Rectal smooth muscle tissue (tissue), 1 donor: Measurements from ENCODE around the gene CRIM1.

ENCODE experiments used
- H3K27ac ChIP-seq: one replicate; pipeline ENCODE4 v1.7.0; 2013; ENCODE audit warnings: low read depth, low read length, inconsistent platforms
- H3K27me3 ChIP-seq: one replicate; pipeline ENCODE4 v1.7.0; 2013; ENCODE audit warnings: low read length; ENCODE audit not compliant: control insufficient read depth, insufficient read depth
- H3K36me3 ChIP-seq: one replicate; pipeline ENCODE4 v1.7.0; 2013; ENCODE audit warnings: low read length; ENCODE audit not compliant: control insufficient read depth, insufficient read depth
- H3K4me1 ChIP-seq: one replicate; pipeline ENCODE4 v1.7.0; 2013; ENCODE audit warnings: low read length; ENCODE audit not compliant: control insufficient read depth, insufficient read depth
- H3K4me3 ChIP-seq: one replicate; pipeline ENCODE4 v1.7.0; 2013; ENCODE audit warnings: low read length
- H3K9ac ChIP-seq: one replicate; pipeline ENCODE4 v1.7.0; 2013; ENCODE audit warnings: low read length

Gene CRIM1

GRCh38 chr2:36380624-36381481, 25.3 kb downstream of the CRIM1 start:
- Histone ChIP-seq H3K36me3 (no peaks in the 10 kb centered on the region), H3K4me1 (peaks cover 9% of the 10 kb centered on the region)

GRCh38 chr2:36381993-36382392, 26.4 kb downstream of the CRIM1 start:
- H3K27ac ChIP-seq, result no peak overlapping the region
- no peak overlapping the region for H3K9ac ChIP-seq
- H3K27me3 ChIP-seq, result no peaks in the 10 kb centered on the region
- H3K4me3 ChIP-seq, result no peak overlapping the region
- H3K4me1 ChIP-seq, result peaks cover 2% of the 10 kb centered on the region
- no peaks in the 10 kb centered on the region for H3K36me3 ChIP-seq

More at GRCh38 chr2:36380624-36381481, 25.3 kb downstream of the CRIM1 start:
- H3K9ac ChIP-seq, result no peak overlapping the region
- H3K4me3 ChIP-seq, result no peak overlapping the region
- no peaks in the 10 kb centered on the region for H3K27me3 ChIP-seq
- no peak overlapping the region for H3K27ac ChIP-seq

- no peak overlapping the region for H3K9ac ChIP-seq
- no peaks in the 10 kb centered on the region for H3K27me3 ChIP-seq
- H3K4me1 ChIP-seq, result no peaks in the 10 kb centered on the region
- H3K27ac ChIP-seq, result no peak overlapping the region
- H3K4me3 ChIP-seq, result no peak overlapping the region
- H3K36me3 ChIP-seq, result no peaks in the 10 kb centered on the region
Observed at GRCh38 chr2:36382472-36382871, 26.9 kb downstream of the CRIM1 start.

GRCh38 chr2:36383726-36384125, 28.1 kb downstream of the CRIM1 start:
- no peaks in the 10 kb centered on the region for H3K36me3 ChIP-seq
- peaks cover 4% of the 10 kb centered on the region for H3K4me1 ChIP-seq
- no peak overlapping the region for H3K4me3 ChIP-seq
- H3K27ac ChIP-seq, result no peak overlapping the region
- no peaks in the 10 kb centered on the region for H3K27me3 ChIP-seq
- no peak overlapping the region for H3K9ac ChIP-seq

GRCh38 chr2:36384454-36384853, 28.9 kb downstream of the CRIM1 start:
- no peak overlapping the region for H3K9ac ChIP-seq
- no peak overlapping the region for H3K4me3 ChIP-seq
- no peaks in the 10 kb centered on the region for H3K36me3 ChIP-seq
- H3K27me3 ChIP-seq, result no peaks in the 10 kb centered on the region
- no peak overlapping the region for H3K27ac ChIP-seq
- peaks cover 4% of the 10 kb centered on the region for H3K4me1 ChIP-seq

GRCh38 chr2:36385603-36386002, 30.0 kb downstream of the CRIM1 start:
- H3K27ac ChIP-seq, result no peak overlapping the region
- H3K9ac ChIP-seq, result no peak overlapping the region
- no peak overlapping the region for H3K4me3 ChIP-seq
- H3K4me1 ChIP-seq, result peaks cover 4% of the 10 kb centered on the region
- no peaks in the 10 kb centered on the region for H3K27me3 ChIP-seq
- H3K36me3 ChIP-seq, result no peaks in the 10 kb centered on the region

- no peak overlapping the region for H3K27ac ChIP-seq
- no peak overlapping the region for H3K4me3 ChIP-seq
- no peak overlapping the region for H3K9ac ChIP-seq
- peaks cover 4% of the 10 kb centered on the region for H3K4me1 ChIP-seq
- H3K36me3 ChIP-seq, result no peaks in the 10 kb centered on the region
- H3K27me3 ChIP-seq, result no peaks in the 10 kb centered on the region
Observed at GRCh38 chr2:36387258-36387916, 31.8 kb downstream of the CRIM1 start.

- Histone ChIP-seq H3K36me3 (no peaks in the 10 kb centered on the region), H3K4me3 (no peak overlapping the region), H3K9ac (no peak overlapping the region), H3K4me1 (peaks cover 4% of the 10 kb centered on the region), H3K27ac (peak overlapping the region; percentile 38), H3K27me3 (no peaks in the 10 kb centered on the region)
Observed at GRCh38 chr2:36388472-36388871, 32.9 kb downstream of the CRIM1 start.

- Histone ChIP-seq H3K27me3 (no peaks in the 10 kb centered on the region), H3K9ac (no peak overlapping the region), H3K27ac (peak overlapping the region; percentile 38), H3K36me3 (no peaks in the 10 kb centered on the region), H3K4me3 (no peak overlapping the region), H3K4me1 (peaks cover 4% of the 10 kb centered on the region)
Observed at GRCh38 chr2:36389091-36389564, 33.5 kb downstream of the CRIM1 start.

GRCh38 chr2:36389577-36389976, 34.0 kb downstream of the CRIM1 start:
- Histone ChIP-seq H3K27ac (peak overlapping the region; percentile 38), H3K4me1 (peaks cover 4% of the 10 kb centered on the region), H3K27me3 (no peaks in the 10 kb centered on the region)

GRCh38 chr2:36392571-36393255, 37.1 kb downstream of the CRIM1 start:
- Histone ChIP-seq H3K36me3 (no peaks in the 10 kb centered on the region), H3K9ac (no peak overlapping the region), H3K27ac (no peak overlapping the region), H3K27me3 (no peaks in the 10 kb centered on the region), H3K4me1 (peaks cover 4% of the 10 kb centered on the region), H3K4me3 (no peak overlapping the region)

More at GRCh38 chr2:36389577-36389976, 34.0 kb downstream of the CRIM1 start:
- no peaks in the 10 kb centered on the region for H3K36me3 ChIP-seq
- H3K4me3 ChIP-seq, result no peak overlapping the region
- H3K9ac ChIP-seq, result no peak overlapping the region

- Histone ChIP-seq H3K4me3 (no peak overlapping the region), H3K27ac (no peak overlapping the region), H3K4me1 (no peaks in the 10 kb centered on the region), H3K36me3 (no peaks in the 10 kb centered on the region), H3K9ac (no peak overlapping the region), H3K27me3 (no peaks in the 10 kb centered on the region)
Observed at GRCh38 chr2:36393738-36394256, 38.2 kb downstream of the CRIM1 start.
